ENCODE data around the gene CIAPIN1.
A peak's percentile ranks its signal among the peaks of the same experiment; 100 is the strongest.

CIAPIN1 gene

DNA sequence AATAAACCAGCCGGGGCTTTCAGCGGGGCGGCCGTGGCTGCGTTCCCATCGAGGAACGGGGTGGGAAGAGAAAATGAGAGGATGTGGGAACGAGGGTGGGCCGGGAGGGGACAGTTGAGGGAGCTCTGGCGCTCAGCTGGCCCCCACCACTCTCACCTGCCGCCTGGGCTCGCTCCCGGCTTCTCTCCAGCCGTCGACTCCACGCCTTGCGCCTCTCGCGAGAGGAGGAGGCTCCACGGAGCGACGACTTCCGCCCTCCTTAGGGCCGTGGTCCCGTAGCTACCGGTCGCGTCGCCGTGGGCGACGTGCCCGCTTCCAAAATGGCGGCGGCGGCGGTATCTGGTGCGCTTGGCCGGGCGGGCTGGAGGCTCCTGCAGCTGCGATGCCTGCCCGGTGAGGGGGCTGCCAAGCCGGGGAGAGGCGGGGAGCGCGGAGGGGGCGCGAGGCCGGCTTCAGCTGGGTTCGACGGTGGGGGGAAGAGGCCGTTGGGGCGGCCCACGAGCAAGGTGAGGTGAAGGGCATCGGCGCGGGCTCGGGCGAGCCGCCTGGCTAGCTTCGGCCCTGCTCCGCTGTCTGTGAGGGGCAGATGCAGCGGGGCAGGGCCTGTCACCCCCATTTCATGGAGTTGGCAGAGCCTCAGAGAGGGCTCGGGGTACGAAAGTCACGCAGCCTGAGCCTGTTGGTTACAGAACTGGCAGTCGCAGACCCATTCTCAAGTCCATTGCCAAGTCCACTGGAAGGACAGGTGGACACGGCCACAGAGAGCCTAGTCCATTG, at the start of gene CIAPIN1, which contains the start of gene COQ9:
Gene CIAPIN1 (minus strand): TSS at position 200 of the 777 bp plus-strand sequence. CDS start 6,457 bp downstream, outside the sequence.
Gene COQ9 (plus strand): TSS at position 294 of the 777 bp plus-strand sequence. CDS start 27 bp downstream, at position 321.
- ATAC-seq (peak; percentile 100), DNase-seq (peak; percentile 93)

DNA sequence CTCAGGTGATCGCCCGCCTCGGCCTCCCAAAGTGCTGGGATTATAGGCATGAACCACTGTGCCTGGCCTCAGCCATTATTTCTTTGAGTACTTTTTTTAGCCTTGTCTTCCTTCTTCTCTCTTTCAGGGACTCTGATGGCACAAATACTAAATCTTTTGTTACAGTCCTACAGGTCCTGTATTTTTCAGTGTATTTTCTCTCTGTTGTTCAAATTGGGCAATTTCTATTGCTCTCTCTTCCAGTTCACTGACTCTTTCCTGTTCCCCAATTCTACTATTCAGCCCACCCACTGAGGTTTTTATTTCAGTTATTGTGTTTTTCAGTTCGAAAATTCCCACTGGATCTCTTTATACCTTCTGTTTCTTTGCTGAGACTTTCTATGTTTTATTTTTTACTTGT, 46.6 kb upstream of the CIAPIN1 start:
- DNase-seq (no peak), ATAC-seq (no peak)

DNA sequence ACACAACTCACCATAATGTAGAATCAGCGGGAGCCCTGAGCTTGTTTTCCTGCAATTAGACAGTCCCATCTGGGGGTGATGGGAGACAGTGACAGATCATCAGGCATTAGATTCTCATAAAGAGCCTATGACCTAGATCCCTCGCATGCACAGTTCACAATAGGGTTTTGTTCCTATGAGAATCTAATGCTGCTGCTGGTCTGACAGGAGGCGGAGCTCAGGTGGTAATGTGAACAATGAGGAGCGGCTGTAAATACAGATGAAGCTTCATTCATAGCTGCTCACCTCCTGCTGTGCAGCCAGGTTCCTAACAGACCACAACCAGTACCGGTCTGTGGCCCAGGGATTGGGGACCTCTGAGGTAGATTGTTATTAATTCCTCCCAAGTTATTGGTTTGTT, 42.0 kb upstream of the CIAPIN1 start:
- DNase-seq = no peak
- ATAC-seq = no peak

DNA sequence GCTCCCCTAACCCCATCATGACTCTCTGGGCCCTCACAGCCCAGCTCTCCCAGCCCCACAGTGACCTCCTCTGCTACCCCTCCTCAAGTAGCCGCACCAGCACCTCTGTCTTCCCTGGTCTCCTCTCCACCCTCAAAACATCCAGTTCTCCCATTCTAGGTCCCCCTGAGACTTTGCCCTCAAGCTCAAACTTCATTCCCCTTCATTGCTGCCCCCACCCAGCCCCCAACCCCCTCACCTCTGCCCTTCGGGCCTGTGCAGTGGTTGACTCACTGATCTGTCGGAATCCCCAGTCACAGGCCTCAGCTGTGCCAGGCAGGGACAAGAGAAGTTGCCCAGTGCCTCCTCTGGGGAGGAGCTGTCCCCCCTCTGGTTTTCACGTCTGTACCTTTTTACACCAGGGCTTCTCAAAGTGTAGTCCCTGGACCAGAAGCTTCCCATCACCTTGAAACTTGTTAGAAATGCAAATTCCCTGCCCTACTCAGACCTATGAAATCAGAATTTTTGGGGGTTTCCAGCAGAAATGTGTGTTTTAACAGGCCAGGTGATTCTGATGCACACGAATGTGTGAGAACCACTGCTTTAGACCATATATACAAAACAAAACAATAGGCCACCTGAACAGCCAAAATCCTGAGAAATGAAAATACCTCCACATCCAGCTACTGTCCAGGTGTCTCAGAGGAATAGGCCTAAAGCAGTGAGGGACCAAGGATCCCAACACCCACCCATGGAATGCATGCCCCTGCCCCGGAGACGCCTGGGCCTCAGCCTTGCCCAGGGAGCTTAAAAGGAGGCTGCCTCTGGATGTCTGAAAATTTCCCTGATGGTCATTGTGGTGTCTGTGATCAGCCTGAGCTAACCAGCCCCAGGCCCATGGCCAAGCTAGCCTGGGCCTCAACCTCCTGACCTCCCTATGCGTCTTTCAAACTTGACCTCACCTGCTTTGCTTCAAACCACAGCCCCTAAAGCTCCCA, 40.0 kb upstream of the CIAPIN1 start:
- ATAC-seq = no peak

DNA sequence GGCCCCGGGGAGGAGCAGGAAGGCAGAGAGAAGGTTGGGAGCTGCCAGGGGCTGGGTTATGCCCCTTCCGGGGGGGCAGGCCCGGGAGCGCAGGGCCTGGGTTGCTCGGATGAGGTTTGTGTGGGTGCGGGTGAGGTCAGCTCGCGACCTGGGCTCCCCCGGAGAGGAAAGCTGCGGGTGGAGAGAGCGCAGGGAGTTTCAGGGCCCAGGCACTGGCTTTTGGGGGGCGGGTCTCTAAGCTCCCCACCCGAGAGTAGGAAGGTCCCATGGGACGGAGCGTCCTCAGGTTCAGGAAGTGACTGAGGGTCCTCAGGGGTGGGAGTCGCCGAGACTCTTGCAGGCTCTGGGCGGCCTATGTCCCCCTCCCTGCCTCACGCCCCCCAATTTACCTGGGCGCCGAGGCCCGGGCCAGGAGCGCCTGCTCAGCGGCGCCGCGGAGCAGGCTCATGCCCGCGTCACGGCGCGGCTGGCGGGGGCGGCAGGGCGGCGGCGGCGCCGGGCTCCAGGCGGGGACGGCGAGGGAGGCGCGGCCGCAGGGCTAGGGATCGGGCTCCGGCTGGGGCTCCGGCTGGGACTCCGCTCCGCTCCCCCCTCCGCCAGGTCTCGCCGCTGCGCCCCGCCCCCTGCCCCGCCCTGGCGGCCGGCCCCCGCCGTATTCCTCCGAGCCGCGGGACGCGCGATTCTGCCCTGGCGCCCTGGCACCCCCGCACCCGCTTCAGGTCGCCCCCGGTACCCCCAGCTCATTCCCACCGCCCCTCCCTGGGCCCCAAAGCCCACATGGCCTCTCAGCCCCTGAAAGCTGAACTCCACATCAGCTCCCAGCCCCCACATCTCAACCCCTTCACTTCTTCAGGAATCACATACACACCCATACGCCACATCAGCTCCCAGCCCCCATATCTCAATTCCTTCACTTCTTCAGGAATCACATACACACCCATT, 39.0 kb upstream of the CIAPIN1 start, which contains the start of gene DOK4:
Gene DOK4 (minus strand): TSS at position 578 of the 942 bp plus-strand sequence. CDS start 6,986 bp downstream, outside the sequence.
- peak; percentile 91 for DNase-seq
- ATAC-seq = peak; percentile 96

More for the DNA sequence above, 40.0 kb upstream of the CIAPIN1 start:
- no peak for DNase-seq

DNA sequence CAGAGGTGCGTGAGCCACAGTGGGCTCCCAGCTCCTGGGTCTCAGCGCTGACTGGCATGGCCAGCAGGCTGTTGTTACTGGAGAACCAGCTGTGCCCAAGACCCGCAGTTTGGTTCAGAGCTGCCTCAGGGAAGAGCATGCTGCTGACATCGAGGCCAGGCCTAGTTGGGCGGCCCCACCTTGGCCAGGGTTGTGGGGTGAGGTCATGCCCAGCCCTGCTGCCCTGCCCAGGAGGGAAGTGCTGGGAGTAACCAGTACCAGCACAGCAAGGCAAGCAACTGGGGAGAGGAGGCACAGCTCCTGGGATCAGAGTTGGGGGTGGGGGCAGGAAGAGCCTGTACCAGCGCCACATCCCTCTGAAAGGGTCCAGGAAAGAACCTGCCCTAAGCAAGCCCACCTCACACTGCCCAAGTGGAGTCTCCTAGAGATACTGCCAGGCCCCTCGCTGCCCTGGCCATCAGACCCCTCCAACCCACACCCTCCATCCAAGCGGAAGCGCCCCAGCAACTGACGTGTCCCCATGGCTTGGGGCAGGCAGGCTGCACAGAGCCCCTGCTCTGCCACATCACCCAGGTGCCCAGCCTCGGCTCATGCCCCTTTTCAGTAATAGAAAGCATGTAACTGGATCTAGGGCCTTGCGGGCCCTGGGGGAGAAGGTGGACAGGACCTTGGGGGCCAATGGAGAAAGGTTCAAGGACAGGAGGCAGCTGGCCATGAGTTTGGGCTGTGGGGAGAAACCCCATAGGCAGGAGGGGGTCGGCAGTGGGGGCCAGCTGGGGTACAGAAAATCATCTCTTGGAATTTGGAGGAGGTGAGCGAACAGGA, 38.1 kb upstream of the CIAPIN1 start:
- ATAC-seq (no peak), DNase-seq (no peak)

DNA sequence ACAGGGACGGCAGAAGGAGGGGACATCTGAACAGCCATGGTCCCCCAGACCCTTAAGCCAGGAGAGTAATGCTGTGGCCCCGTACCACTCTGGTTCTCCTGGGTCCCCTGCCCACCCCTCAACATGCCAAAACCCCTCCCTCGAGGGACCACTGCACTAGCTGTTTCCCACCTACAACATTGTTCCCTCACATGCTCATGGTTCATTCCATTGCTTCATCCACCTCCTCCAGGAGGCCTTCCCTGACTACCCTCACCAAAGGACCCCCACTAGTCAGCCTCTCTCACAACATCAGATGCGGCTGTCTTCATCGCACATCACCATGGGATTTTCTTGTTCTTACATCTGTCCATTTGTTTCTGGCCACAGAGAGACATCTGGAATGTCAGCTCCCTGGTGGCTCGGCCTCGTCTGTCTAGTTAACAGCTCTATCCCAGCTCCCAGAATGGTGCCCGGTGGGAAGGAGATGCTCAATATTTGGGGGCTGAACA, 37.4 kb upstream of the CIAPIN1 start:
- DNase-seq (no peak), ATAC-seq (no peak)

DNA sequence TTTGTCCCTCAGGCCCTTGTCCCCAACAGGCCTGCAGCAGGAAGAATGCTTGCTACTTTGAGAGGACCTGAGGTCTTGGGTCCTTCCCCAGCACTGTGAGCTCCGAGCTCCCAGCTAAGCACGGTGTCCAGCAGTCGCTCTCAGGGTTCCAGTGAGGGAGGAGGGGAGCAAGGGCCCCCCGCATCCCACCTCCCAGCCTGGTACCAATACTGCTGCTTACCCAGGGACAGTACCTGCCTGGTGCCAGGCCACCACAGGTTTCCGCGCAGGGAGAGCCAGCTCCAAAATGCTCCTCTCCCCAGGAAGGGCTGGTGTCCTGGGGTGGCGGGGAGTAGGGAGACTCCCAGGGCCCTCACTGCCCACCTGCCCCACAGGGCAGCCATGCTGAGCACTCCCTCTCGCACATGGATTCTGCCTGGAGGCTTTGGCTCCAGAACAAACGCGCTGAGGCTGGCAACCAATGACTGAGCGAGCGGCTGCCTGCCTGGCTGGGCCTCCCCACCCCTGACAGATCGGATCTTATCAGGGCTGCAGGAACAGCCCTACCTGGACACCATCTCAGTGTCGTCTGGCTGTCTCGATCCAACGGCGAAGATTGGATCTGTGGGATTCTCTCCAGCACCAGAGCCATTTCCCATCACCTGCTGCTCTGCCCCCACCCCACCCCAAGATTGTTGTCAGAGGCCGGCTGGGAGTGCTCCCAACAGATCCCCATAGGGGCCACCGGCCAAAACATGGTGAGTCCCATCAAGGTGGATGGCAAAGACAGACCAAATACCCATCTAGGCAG, 36.7 kb upstream of the CIAPIN1 start:
- ATAC-seq = no peak
- no peak for DNase-seq

DNA sequence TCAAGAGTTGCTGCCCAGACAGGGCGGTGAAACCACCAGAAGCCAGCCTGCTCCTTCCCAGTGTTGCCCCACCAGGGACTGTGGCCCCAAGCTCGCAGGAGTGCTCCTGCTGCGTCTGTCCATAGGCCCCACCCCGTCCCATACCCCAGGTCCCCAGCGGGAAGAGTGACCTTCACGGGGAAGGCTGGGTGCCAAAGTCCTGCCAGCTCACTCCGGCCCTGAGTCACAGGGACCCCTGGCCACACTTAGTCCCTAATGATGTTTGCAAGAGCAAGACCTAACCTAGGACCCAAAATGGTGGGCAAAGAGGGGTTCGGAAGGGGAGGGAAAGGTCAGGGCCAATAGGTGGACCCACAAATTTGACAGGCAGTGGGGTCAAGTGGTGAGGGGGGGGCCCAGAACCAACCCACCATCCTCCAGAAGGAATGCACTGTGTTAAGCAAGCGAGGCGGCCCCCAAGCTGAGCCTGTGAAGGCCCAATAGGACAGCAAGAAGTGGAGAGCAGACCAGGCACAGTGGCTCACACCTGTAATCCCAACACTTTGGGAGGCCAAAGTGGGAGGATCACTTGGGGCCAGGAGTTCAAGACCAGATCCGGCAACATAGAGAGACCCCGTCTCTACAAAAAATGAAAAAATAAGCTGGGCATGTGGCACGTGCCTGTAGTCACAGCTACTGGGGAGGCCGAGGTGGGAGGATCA, 35.8 kb upstream of the CIAPIN1 start:
- ATAC-seq = no peak
- no peak for DNase-seq

DNA sequence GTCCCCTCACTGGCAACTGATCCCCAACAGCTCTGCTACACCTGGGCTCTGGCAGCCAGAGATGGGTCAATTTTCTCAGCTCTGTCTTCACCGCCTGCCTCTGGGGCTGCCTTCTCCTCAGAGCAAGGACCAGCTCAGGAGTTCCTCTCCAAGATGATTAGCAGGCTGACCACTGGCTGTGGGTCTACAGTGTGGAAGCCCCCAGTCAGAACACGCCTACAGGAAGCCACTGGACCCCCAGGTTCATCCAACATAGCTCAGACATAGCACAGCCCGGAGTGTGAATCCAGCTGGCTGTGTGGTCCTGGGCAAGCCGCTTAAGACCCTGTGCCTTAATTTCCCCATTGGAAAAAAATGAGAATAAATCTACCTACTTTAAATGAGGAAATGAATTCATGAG, 34.2 kb upstream of the CIAPIN1 start:
- DNase-seq (no peak), ATAC-seq (no peak)

DNA sequence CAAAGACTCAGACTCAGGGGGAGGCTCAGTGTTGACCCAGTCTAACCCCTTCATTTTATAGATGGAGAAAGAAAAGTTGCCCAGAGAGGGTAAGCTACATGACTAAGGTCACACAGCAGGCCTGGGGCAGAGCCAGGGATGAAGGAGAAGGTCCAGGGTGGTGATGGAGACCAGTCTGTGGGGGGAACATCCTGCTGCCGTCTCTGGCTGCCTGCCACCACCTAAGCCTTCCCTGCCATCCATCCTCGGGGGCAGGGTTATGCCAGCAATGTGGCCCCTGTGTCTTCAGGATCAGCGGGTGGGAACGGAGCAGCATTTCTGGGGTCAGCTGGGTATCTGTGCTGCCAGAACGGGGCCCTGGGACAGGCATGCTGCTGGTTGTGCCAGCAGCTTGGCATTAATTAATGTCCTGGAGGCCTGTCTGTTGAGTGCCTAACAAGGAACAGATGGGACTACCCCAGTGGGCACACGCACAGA, 33.6 kb upstream of the CIAPIN1 start:
- DNase-seq = no peak
- ATAC-seq = no peak

DNA sequence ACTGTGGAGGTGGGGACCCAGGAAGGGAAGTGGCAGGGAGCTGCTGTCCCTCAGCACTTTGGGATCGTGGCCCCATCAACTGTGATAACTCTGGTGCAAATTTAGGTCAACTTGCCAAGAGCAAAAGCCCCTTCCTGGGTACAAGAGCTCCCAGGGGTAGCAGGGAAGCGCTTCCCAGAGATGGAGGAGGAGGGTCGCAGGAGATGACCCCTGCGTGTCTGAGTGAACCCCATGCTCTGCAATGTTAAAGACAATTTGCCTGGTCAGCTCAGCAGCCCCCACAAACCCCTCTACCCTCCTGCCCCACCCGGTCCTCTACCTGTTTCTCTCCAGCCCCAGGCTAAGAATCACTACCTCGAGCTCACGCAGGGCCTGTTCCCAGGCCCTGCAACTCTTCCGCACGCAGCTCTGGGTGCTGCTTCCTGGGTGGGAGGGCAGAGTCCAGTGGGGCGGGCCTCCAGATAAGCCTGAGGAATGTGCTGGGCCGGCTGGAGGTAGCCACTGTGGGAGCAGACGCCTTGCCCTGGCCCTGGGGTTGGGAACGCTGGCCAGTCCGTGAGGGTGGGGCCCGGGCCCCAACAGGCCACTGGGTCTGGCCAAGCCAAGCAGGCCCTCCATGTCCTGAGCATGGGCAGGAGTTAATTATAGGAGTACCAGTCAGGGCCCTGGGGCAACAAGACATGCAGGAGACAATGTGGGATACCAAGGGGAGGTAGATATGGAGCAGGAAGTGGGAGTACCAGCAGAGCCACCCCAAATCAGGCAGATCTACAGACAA, 33.0 kb upstream of the CIAPIN1 start:
- DNase-seq = no peak
- no peak for ATAC-seq

DNA sequence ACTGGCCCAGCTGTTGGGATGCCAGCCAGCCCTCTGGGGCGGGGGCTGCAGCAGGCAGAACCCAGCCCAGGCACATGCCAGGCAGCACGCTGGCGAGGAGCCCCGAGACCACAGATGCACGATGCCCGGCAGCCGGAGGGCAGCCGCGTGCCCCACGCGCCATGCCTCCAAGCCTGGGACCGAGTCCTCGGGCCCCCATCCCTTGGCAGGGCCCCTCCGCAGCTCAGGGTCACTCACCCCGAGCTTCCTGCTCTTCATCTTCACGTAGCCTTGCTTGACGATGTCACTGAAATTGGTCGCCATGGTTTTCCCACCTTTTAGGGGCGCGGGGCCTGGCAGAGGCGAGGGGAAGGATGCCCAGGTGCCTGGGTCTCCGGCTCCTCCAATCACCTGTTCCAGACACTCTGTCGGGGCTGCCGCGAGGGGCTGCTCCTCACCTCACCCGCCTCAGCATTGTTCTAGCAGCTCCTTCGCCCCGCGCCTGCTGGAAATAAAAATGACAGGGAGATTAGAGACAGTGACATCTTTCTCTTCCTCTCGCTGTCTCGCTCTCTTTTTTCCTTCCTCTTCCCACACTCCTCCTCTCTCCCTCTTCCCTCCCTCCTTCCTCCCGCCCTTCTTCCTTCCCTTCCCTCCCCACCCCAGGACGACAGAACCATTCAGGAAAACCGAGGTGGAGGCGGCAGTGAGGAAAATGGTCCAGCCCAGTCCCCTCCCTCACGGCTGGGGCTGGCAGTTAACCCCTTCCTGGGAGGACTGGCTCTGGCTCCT, 32.2 kb upstream of the CIAPIN1 start:
- no peak for DNase-seq
- ATAC-seq = no peak

DNA sequence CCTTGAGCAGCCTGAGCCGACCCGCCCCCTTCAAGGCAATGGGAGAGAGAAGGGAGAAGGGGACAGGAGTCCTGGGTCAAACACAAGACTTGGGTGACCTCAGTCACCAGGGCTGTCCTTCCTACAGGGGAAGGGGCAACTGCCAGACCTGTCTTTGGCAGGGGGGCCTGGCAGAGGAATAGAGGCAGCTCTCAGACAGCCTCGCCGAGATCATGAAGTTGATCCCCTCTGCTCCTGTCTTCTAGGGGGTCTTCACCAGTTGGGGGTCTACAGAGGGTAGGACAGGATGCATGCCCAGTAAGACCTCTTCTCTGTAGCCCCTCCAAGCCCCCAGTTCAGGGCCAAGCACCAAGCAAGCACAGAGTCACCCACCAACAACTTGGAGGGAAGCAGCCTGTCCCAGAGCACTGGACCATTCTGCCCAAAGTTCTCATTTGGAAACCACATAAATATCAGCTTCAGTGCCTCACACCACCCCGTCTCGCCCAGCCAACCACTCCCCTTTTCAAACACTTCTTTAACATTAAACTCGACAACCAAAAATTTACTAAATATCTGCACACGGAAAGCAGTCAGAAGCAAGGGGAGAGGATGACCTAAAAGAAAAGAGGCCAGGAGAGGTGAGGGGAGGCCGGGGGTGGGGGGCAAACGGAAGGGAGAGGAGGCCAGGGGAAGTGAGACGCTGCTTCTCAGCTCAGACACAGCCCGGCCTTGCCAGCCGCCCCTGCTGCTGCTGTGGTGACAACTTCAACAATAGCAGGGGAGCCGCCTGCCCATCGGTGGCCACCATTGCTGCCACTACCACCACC, 31.4 kb upstream of the CIAPIN1 start:
- ATAC-seq (no peak), DNase-seq (no peak)

DNA sequence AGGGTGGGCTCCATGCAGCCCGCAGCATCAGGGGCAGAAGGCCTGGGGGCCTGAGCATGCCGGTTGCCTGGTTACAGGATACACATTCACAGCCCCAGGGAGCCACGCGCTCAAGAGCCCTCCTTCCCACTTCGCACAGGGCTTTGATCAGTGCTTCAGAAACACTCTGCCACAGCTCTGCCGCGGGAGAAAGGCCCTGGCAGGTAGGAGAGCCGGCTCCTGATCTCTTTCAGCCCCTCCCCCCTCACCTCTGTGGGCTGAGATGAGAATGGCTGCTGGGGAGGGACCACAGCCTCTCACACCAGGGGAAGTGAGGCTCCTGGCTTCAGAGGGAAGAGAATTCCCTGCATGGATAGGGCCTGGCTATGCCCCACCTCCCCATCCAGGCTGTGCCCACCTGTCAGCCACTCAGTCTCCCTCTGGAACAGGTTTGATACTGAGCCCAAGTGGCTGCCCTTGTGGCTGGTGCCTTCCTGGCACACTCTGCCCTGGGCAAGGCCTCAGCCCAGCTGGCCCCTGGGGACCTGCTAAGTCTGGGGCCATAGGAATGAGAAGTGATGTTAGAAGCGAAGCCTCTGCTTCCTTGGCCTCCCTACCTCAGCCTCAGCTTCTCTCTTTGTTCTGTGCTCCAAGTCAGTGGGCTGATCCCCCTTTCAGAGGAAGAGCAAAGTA, 30.5 kb upstream of the CIAPIN1 start:
- no peak for ATAC-seq
- no peak for DNase-seq
